ENCODE measurements around the gene CDC34. TPM values are rescaled to one million over a fixed set of nuclear protein-coding genes. Genes with fewer than 3 reads are reported as not detected.
A peak's percentile ranks its signal among the peaks of the same experiment; 100 is the strongest.

The CDC34 gene
- total and polyA plus RNA-seq, 2 of the 8 experiments (the other 6 are each of a cell fraction or from before 2014, with no cell fraction given) = 95.9 to 129 TPM

DNA sequence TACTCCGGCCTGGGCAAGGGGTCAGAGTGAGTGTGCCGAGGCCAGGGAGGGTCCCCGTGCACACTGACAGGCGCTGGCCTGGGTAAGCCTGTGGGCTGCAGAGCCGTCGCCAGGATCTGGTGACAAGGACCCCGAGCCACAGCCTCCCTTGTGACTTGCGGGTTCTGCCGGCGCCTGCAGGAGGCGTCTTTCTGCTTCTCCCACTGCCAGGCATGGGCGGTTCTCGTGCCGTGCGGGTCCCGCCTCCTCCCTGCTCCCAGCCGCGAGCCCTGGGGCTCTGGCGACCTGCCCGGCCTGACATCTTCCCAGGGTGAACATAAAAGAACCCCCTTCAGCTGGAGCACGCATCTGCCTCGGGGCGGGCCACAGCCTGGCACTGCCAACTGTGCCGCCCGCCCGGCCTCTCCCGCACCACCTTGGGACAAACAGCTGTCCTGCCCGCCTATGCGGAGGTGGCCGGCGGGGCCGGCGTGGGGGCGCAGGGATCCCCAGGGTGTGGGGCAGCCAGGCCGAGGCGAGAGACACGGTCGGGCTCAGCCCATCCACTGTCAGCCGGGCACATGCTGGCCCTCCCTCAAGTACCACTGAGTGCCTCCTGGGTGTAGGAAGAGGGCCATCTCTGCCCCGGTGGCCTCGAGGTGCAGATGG lies 56.7 kb downstream of the CDC34 start:
- H3K9me3 ChIP-seq (ENCODE audit: insufficient read depth in 2 of 2, low read depth in 1 of 2, low read length in 1 of 2) = no peaks in the 10 kb centered on the region
- DNase-seq (ENCODE audit: low read depth in 1 of 2, low spot score in 2 of 2) (peak; percentile 61 to 90), FAIRE-seq (no peak)
- peaks cover 11 to 21% of the 10 kb centered on the region in 2 experiments for H4K20me1 ChIP-seq (replicated peaks in 1 of 2; ENCODE audit: control insufficient read depth in 1 of 2, insufficient read depth in 2 of 2, low read length in 2 of 2)
- H2BK5ac ChIP-seq (ENCODE audit: low read depth, low read length) = no peak overlapping the region
- no peaks in the 10 kb centered on the region for H3K79me1 ChIP-seq (ENCODE audit: low read depth, low read length)
- ChIA-PET CTCF (ENCODE audit: partially characterized antibody) (interaction anchor here (0.6 to 4.7 kb wide), 14 partner anchors 11 to 78 kb away, joined by 3 to 51 read pairs (median 4); no protein-coding TSS in a partner anchor), POLR2A (ENCODE audit: partially characterized antibody) (interaction anchor here (1.5 to 6.3 kb wide), 3 partner anchors 12 to 87 kb away, joined by 3 to 78 read pairs (median 10); partner anchors contain the start of gene BSG)
- H3K27ac ChIP-seq (ENCODE audit: low read depth, low read length) = no peak overlapping the region
- H4K8ac ChIP-seq (ENCODE audit: extremely low read depth, insufficient read depth, low read length) = no peak overlapping the region
- H3K4ac ChIP-seq (replicated peaks; ENCODE audit: insufficient read length, low read depth, low read length) = no peak overlapping the region
- H3K23ac ChIP-seq (ENCODE audit: insufficient read length) = no peak overlapping the region
- H3K27me3 ChIP-seq (replicated peaks in 1 of 4; ENCODE audit: control insufficient read depth in 3 of 4, extremely low read depth in 1 of 4, insufficient read depth in 3 of 4, low read length in 3 of 4) = peaks cover 23 to 39% (median 31%) of the 10 kb centered on the region in 4 experiments
- no peak overlapping the region for H2BK15ac ChIP-seq (ENCODE audit: low read length)
- no peak overlapping the region; the same call in 1 of the 2 replicates for H2BK12ac ChIP-seq (ENCODE audit: low read depth, low read length)
- peak overlapping the region in 1 of 2 experiments; percentile 30; a peak in 2 of 4 replicates for H3K4me2 ChIP-seq (ENCODE audit: insufficient read depth in 1 of 2, low read depth in 2 of 2, low read length in 2 of 2)
- H4K91ac ChIP-seq (replicated peaks; ENCODE audit: insufficient read length, low read length) = no peak overlapping the region
- 46% methylated on average over 34 of the region's 41 CpGs; no CpG with 5 or more reads in 1 of the 2 experiments for WGBS, 2 experiments (ENCODE audit: extremely low coverage in 1 of 2, insufficient coverage in 1 of 2, insufficient read length in 1 of 2, insufficient replicate concordance in 2 of 2, low coverage in 1 of 2, low lambda C conversion rate in 2 of 2, missing lambda C conversion rate in 1 of 2)
- H2BK20ac ChIP-seq (ENCODE audit: low read length) = no peak overlapping the region
- H3K18ac ChIP-seq (ENCODE audit: extremely low read depth, low read length) = no peak overlapping the region
- peaks cover 0 to 5% (median under 1%) of the 10 kb centered on the region in 4 experiments; a peak in 3 of 8 replicates for H3K36me3 ChIP-seq (ENCODE audit: control insufficient read depth in 2 of 4, insufficient read depth in 4 of 4, low read length in 3 of 4)
- H3K14ac ChIP-seq (ENCODE audit: insufficient read length) = no peak overlapping the region
- TF ChIP-seq SIN3A (conservative IDR thresholded peaks at IDR 0.05 in 1 of 2, IDR thresholded peaks at IDR 0.05 in 1 of 2; ENCODE audit: low read depth in 1 of 2, low read length in 2 of 2) (peak; percentile 64 to 73; a peak in 1 of 4 replicates), POLR2A (IDR thresholded peaks at IDR 0.05; ENCODE audit: control extremely low read depth in 1 of 2, low read depth in 2 of 2, low read length in 2 of 2) (no peak), YY1 (IDR thresholded peaks at IDR 0.05; ENCODE audit: low read depth, low read length) (0 out of 2 replicates have a peak, but pooled peaks have one; percentile 13), CTCF (IDR thresholded peaks at IDR 0.05; ENCODE audit: control extremely low read depth in 1 of 3, insufficient read depth in 1 of 3, low read depth in 1 of 3, low read length in 3 of 3) (peak; percentile 75 to 88 (median 75)), RAD21 (IDR thresholded peaks at IDR 0.05 in 1 of 2, conservative IDR thresholded peaks at IDR 0.05 in 1 of 2; ENCODE audit: low read depth in 2 of 2, low read length in 2 of 2) (peak; percentile 32 to 61)
- H2BK120ac ChIP-seq (replicated peaks; ENCODE audit: low read depth, low read length) = no peak overlapping the region
- H2AFZ ChIP-seq (ENCODE audit: low read length) = no peak overlapping the region
- H4K5ac ChIP-seq (ENCODE audit: insufficient read length, low read depth, low read length) = no peak overlapping the region
- H2AK5ac ChIP-seq (ENCODE audit: low read depth, low read length) = no peak overlapping the region
- H3K4me3 ChIP-seq (ENCODE audit: extremely low read depth in 1 of 4, insufficient read depth in 2 of 4, low read depth in 3 of 4, low read length in 4 of 4) = peak overlapping the region in 1 of 4 experiments; percentile 29; a peak in 1 of 8 replicates
- peaks cover 0 to 10% (median 3%) of the 10 kb centered on the region in 4 experiments; a peak in 5 of 7 replicates for H3K4me1 ChIP-seq (replicated peaks in 1 of 4; ENCODE audit: control insufficient read depth in 3 of 4, insufficient read depth in 4 of 4, low read length in 3 of 4)
- H3K79me2 ChIP-seq (ENCODE audit: control insufficient read depth in 1 of 2, insufficient read depth in 2 of 2, low read length in 2 of 2) = no peaks in the 10 kb centered on the region
- H3K23me2 ChIP-seq (ENCODE audit: low read depth, low read length) = peaks cover 3% of the 10 kb centered on the region; the same call in 1 of the 2 replicates
- no peak overlapping the region for H3K9ac ChIP-seq (replicated peaks in 1 of 4; ENCODE audit: extremely low read depth in 1 of 4, low read depth in 3 of 4, low read length in 3 of 4)
- no peak overlapping the region for H3K56ac ChIP-seq (replicated peaks; ENCODE audit: insufficient read length, low read depth, low read length)

Data from H1 (cell line).